SK-N-SH treated with all-trans-retinoic acid at 6 μM for 48 hours (cell line): ENCODE data around the gene HRH1.

Experiments
- ATAC-seq: fragments of 200-7000 bp; cut with Tn5 transposase; 3 replicates; pipeline ENCODE4 v1.9.1; 2020; ENCODE audit warnings: mild to moderate bottlenecking, moderate library complexity
- ARNTL ChIP-seq: fragments of 450-650 bp; formaldehyde crosslinking; IDR thresholded peaks from 2 replicates; pipeline ENCODE4 v1.5.0; 2020; ENCODE audit warnings: low read depth, mild to moderate bottlenecking, moderate library complexity, borderline replicate concordance
- BACH2 ChIP-seq: fragments of 250-450 bp; sonication (Bioruptor Pico); IDR thresholded peaks from 2 replicates; pipeline ENCODE4 v1.9.0; 2021; ENCODE audit warnings: mild to moderate bottlenecking, borderline replicate concordance
- CSDC2 ChIP-seq: fragments of 250-450 bp; sonication (Bioruptor Pico); IDR thresholded peaks from 2 replicates; pipeline ENCODE4 v1.5.0; 2020; ENCODE audit warnings: mild to moderate bottlenecking, moderate library complexity
- GLIS3 ChIP-seq: fragments of 250-450 bp; sonication (Bioruptor Pico); IDR thresholded peaks from 2 replicates; pipeline ENCODE4 v1.5.0; 2020; ENCODE audit warnings: mild to moderate bottlenecking, moderate library complexity
- ISL1 ChIP-seq: fragments of 250-450 bp; sonication (Bioruptor Pico); IDR thresholded peaks from 2 replicates; pipeline ENCODE4 v2.1.2; 2022; ENCODE audit warnings: mild to moderate bottlenecking, moderate library complexity
- OSR1 ChIP-seq: fragments of 250-450 bp; sonication (Bioruptor Pico); IDR thresholded peaks from 2 replicates; pipeline ENCODE4 v1.8.0; 2022; ENCODE audit warnings: moderate library complexity, mild to moderate bottlenecking, inconsistent platforms
- PPARA ChIP-seq: fragments of 250-450 bp; sonication (Bioruptor Pico); IDR thresholded peaks from 2 replicates; pipeline ENCODE4 v1.5.0; 2020; ENCODE audit warnings: mild to moderate bottlenecking, borderline replicate concordance
- RARB ChIP-seq: fragments of 250-450 bp; sonication (Bioruptor Pico); IDR thresholded peaks from 2 replicates; pipeline ENCODE4 v1.8.0; 2021; ENCODE audit warnings: mild to moderate bottlenecking, moderate library complexity
- SNAI2 ChIP-seq: fragments of 250-450 bp; sonication (Bioruptor Pico); IDR thresholded peaks from 2 replicates; pipeline ENCODE4 v1.5.0; 2020; ENCODE audit warnings: mild to moderate bottlenecking, moderate library complexity
- TCF4 ChIP-seq: fragments of 250-450 bp; sonication (Bioruptor Pico); IDR thresholded peaks from 2 replicates; pipeline ENCODE4 v1.8.0; 2021; ENCODE audit warnings: mild to moderate bottlenecking, moderate library complexity, borderline replicate concordance
- TOX ChIP-seq: fragments of 250-450 bp; sonication (Bioruptor Pico); IDR thresholded peaks from 2 replicates; pipeline ENCODE4 v1.8.0; 2021; ENCODE audit warnings: mild to moderate bottlenecking, moderate library complexity, borderline replicate concordance
- ZC3H10 ChIP-seq: fragments of 250-450 bp; sonication (Bioruptor Pico); IDR thresholded peaks from 2 replicates; pipeline ENCODE4 v1.5.1; 2021; ENCODE audit warnings: mild to moderate bottlenecking, moderate library complexity
- ZFP3 ChIP-seq: fragments of 250-450 bp; sonication (Bioruptor Pico); IDR thresholded peaks from 2 replicates; pipeline ENCODE4 v1.5.0; 2020; ENCODE audit warnings: mild to moderate bottlenecking, moderate library complexity
- ZFP30 ChIP-seq: fragments of 450-650 bp; formaldehyde crosslinking; IDR thresholded peaks from 2 replicates; pipeline ENCODE4 v1.5.0; 2022; ENCODE audit warnings: mild to moderate bottlenecking, moderate library complexity
- ZNF565 ChIP-seq: fragments of 450-650 bp; formaldehyde crosslinking; conservative IDR thresholded peaks from 2 replicates; pipeline ENCODE4 v1.5.0; 2020; ENCODE audit warnings: low read depth, mild to moderate bottlenecking, moderate library complexity
- ZNF70 ChIP-seq: fragments of 450-650 bp; formaldehyde crosslinking; IDR thresholded peaks from 2 replicates; pipeline ENCODE4 v1.5.0; 2020; ENCODE audit warnings: mild to moderate bottlenecking, moderate library complexity
- ZNF8 ChIP-seq: fragments of 450-650 bp; formaldehyde crosslinking; IDR thresholded peaks from 2 replicates; pipeline ENCODE4 v1.5.0; 2020; ENCODE audit warnings: mild to moderate bottlenecking, moderate library complexity
- TF ChIP-seq, protein P1 (sequence below): fragments of 250-450 bp; sonication (Bioruptor Pico); IDR thresholded peaks from 2 replicates; pipeline ENCODE4 v1.5.0; 2020; ENCODE audit warnings: mild to moderate bottlenecking, moderate library complexity
- TF ChIP-seq, protein P2 (sequence below): fragments of 250-450 bp; sonication (Bioruptor Pico); IDR thresholded peaks from 2 replicates; pipeline ENCODE4 v1.8.0; 2021; ENCODE audit warnings: low read depth, mild to moderate bottlenecking, moderate library complexity, borderline replicate concordance
- TF ChIP-seq, protein P3 (sequence below): fragments of 250-450 bp; sonication (Bioruptor Pico); IDR thresholded peaks from 2 replicates; pipeline ENCODE4 v1.5.1; 2021; ENCODE audit warnings: mild to moderate bottlenecking, moderate library complexity
- TF ChIP-seq, protein P4 (sequence below): fragments of 250-450 bp; sonication (Bioruptor Pico); IDR thresholded peaks from 2 replicates; pipeline ENCODE4 v1.8.0; 2020; ENCODE audit warnings: mild to moderate bottlenecking, moderate library complexity, borderline replicate concordance
- TF ChIP-seq, protein P5 (sequence below): fragments of 250-450 bp; sonication (Bioruptor Pico); IDR thresholded peaks from 2 replicates; pipeline ENCODE4 v1.5.1; 2020; ENCODE audit warnings: low read depth, mild to moderate bottlenecking, moderate library complexity

The HRH1 gene

DNA sequence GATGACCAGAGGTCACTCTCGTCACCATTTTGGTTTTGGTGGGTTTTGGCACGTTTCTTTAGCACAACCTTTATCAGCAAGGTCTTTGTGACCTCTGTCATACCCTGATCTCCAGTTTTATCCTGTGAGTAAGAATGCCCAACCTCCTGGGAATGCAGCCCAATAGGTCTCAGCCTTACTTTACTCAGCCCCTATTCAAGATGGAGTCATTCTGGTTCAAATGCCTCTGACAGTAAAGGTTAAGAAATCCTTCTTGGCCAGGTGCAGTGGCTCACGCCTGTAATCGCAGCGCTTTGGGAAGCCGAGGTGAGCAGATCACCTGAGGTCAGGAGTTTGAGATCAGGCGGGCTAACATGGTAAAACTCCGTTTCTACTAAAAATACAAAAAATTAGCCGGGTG is 114.7 kb downstream of the HRH1 start (continued):
- TF ChIP-seq, protein P1, sequence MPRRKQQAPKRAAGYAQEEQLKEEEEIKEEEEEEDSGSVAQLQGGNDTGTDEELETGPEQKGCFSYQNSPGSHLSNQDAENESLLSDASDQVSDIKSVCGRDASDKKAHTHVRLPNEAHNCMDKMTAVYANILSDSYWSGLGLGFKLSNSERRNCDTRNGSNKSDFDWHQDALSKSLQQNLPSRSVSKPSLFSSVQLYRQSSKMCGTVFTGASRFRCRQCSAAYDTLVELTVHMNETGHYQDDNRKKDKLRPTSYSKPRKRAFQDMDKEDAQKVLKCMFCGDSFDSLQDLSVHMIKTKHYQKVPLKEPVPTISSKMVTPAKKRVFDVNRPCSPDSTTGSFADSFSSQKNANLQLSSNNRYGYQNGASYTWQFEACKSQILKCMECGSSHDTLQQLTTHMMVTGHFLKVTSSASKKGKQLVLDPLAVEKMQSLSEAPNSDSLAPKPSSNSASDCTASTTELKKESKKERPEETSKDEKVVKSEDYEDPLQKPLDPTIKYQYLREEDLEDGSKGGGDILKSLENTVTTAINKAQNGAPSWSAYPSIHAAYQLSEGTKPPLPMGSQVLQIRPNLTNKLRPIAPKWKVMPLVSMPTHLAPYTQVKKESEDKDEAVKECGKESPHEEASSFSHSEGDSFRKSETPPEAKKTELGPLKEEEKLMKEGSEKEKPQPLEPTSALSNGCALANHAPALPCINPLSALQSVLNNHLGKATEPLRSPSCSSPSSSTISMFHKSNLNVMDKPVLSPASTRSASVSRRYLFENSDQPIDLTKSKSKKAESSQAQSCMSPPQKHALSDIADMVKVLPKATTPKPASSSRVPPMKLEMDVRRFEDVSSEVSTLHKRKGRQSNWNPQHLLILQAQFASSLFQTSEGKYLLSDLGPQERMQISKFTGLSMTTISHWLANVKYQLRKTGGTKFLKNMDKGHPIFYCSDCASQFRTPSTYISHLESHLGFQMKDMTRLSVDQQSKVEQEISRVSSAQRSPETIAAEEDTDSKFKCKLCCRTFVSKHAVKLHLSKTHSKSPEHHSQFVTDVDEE (CRISPR knock-in tag): no peak
- TF ChIP-seq CSDC2: no peak
- TF ChIP-seq, all 23 proteins: peak for 0

DNA sequence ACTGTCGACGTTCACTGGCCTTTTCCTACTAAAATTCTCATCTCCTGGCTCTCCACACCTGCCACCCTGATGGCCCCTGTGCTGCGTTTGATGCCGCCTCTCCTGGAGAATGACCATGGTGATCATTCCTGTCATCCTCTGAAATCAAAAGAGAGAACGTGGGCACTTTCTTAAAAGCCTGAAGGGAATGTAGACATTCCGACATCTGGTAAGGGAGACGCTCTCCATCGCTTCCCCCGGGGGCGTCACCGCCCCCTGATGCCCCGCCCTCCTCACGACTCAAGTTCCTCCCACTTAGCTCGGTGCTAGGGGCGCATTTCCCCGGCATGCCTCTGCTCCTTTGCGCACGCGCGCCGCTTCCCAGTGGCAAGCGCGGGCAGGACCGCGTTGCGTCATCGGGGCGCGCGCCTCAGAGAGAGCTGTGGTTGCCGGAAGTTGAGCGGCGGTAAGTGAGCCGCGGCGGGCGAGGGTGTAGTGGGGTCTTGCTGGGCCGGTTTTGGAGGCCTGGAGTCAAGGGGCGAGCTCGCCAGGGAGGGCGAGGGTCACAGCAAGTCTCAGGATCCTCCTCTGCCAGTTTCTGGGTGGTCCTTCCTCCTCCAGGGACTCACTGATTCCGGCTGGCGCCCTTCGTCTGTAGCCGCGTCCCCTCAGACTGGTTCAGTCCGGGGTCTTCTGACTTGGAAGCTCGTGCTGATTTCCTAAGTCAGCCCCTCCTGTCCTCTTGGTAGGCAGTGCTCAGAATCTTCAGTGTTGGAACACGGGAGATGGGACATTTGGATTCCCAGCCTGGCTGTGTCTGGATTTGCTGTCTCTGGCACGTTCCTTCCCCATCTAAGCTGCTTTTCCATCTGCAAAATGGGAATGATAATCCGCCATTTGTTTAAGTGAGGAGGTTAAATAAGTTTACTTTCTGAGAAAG is 118.0 kb downstream of the HRH1 start, which contains the start of gene ATG7:
ATG7 (plus strand) TSS at position 412 of the 919 bp plus-strand sequence. CDS start 26,299 bp downstream, outside the sequence.
- ATAC-seq: peak; percentile 98
- TF ChIP-seq CSDC2 (no peak), ZFP3 (no peak), ZNF565 (CRISPR knock-in tag) (no peak), OSR1 (no peak), ZC3H10 (CRISPR knock-in tag) (no peak), ZFP30 (CRISPR knock-in tag) (no peak), BACH2 (no peak), TCF4 (CRISPR knock-in tag) (no peak), RARB (no peak), ZNF8 (CRISPR knock-in tag) (no peak), PPARA (no peak), ARNTL (CRISPR knock-in tag) (no peak), SNAI2 (no peak)
- TF ChIP-seq, protein P2, sequence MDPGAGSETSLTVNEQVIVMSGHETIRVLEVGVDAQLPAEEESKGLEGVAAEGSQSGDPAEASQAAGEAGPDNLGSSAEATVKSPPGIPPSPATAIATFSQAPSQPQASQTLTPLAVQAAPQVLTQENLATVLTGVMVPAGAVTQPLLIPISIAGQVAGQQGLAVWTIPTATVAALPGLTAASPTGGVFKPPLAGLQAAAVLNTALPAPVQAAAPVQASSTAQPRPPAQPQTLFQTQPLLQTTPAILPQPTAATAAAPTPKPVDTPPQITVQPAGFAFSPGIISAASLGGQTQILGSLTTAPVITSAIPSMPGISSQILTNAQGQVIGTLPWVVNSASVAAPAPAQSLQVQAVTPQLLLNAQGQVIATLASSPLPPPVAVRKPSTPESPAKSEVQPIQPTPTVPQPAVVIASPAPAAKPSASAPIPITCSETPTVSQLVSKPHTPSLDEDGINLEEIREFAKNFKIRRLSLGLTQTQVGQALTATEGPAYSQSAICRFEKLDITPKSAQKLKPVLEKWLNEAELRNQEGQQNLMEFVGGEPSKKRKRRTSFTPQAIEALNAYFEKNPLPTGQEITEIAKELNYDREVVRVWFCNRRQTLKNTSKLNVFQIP (CRISPR knock-in tag): no peak
- TF ChIP-seq, protein P3, sequence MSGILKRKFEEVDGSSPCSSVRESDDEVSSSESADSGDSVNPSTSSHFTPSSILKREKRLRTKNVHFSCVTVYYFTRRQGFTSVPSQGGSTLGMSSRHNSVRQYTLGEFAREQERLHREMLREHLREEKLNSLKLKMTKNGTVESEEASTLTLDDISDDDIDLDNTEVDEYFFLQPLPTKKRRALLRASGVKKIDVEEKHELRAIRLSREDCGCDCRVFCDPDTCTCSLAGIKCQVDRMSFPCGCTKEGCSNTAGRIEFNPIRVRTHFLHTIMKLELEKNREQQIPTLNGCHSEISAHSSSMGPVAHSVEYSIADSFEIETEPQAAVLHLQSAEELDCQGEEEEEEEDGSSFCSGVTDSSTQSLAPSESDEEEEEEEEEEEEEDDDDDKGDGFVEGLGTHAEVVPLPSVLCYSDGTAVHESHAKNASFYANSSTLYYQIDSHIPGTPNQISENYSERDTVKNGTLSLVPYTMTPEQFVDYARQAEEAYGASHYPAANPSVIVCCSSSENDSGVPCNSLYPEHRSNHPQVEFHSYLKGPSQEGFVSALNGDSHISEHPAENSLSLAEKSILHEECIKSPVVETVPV: no peak

DNA sequence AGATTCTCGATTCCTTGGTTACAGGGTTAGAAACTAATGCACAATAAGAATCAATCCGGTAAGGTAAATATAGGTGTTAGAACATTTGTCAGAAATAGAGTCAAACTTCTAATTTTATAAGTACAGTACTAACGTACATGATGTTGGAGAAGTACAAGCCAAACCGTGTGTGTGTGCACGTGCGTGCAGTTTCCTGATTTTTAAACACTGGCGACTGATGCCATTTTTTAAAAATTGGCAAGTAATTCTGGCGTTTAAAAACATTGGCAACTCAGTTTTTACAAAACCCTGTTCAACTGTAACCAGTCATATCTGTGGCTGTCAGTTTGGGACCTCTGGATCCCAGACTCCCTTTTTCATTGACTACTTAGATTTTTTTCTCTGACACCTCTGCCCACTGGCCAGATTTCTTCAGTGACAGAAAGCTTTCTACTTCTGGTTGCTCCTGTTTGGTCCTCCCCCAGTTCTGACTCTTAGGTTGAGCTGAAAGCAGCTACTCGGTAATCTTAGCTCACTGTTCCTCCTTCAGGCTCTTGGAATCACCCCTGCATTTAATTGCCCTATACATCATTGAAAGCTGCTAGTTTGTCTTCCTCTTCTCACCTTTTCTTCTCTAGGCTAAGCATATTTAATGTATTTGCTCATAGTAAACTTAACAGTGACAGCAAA is 118.7 kb downstream of the HRH1 start:
- no peak for ATAC-seq
- TF ChIP-seq GLIS3: no peak
- no peak for TF ChIP-seq RARB
- no peak for TF ChIP-seq ISL1 (CRISPR knock-in tag)
- TF ChIP-seq, protein P4, sequence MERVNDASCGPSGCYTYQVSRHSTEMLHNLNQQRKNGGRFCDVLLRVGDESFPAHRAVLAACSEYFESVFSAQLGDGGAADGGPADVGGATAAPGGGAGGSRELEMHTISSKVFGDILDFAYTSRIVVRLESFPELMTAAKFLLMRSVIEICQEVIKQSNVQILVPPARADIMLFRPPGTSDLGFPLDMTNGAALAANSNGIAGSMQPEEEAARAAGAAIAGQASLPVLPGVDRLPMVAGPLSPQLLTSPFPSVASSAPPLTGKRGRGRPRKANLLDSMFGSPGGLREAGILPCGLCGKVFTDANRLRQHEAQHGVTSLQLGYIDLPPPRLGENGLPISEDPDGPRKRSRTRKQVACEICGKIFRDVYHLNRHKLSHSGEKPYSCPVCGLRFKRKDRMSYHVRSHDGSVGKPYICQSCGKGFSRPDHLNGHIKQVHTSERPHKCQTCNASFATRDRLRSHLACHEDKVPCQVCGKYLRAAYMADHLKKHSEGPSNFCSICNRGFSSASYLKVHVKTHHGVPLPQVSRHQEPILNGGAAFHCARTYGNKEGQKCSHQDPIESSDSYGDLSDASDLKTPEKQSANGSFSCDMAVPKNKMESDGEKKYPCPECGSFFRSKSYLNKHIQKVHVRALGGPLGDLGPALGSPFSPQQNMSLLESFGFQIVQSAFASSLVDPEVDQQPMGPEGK (CRISPR knock-in tag): no peak
- no peak for TF ChIP-seq ZNF70 (CRISPR knock-in tag)
- no peak for TF ChIP-seq BACH2
- no peak for TF ChIP-seq TCF4 (CRISPR knock-in tag)
- TF ChIP-seq, protein P5, sequence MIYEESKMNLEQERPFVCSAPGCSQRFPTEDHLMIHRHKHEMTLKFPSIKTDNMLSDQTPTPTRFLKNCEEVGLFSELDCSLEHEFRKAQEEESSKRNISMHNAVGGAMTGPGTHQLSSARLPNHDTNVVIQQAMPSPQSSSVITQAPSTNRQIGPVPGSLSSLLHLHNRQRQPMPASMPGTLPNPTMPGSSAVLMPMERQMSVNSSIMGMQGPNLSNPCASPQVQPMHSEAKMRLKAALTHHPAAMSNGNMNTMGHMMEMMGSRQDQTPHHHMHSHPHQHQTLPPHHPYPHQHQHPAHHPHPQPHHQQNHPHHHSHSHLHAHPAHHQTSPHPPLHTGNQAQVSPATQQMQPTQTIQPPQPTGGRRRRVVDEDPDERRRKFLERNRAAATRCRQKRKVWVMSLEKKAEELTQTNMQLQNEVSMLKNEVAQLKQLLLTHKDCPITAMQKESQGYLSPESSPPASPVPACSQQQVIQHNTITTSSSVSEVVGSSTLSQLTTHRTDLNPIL: no peak
- TF ChIP-seq ARNTL (CRISPR knock-in tag): no peak
- TF ChIP-seq, protein P3: no peak
- TF ChIP-seq, protein P2 (CRISPR knock-in tag): no peak
- TF ChIP-seq ZFP3: no peak
- TF ChIP-seq SNAI2: no peak
- TF ChIP-seq TOX (CRISPR knock-in tag): no peak
